Endothelial cell of umbilical vein (primary cell): Measurements from ENCODE around the gene PLEKHG4.

Experiments used
- CTCF ChIP-seq, 2 donors: IDR thresholded peaks; 1 replicate in 1 of 2; 2 replicates in 1 of 2; pipeline ENCODE4 v1.5.1; 2011; ENCODE audit warnings: low read length in 2 of 2, mild to moderate bottlenecking in 2 of 2, moderate library complexity in 2 of 2, control low read depth in 1 of 2, inconsistent platforms in 1 of 2, low read depth in 1 of 2; ENCODE audit not compliant: insufficient read depth in 1 of 2; ENCODE audit errors: extremely low read depth in 1 of 2
- EZH2 ChIP-seq: IDR thresholded peaks from 2 replicates; pipeline ENCODE4 v1.6.1; 2012; ENCODE audit warnings: borderline replicate concordance, low read depth, mild to moderate bottlenecking, moderate library complexity, low read length, inconsistent platforms; ENCODE audit not compliant: severe bottlenecking
- FOS ChIP-seq: IDR thresholded peaks from 2 replicates; pipeline ENCODE4 v1.6.1; 2011; ENCODE audit warnings: mild to moderate bottlenecking, low read length, moderate library complexity, borderline replicate concordance; ENCODE audit not compliant: insufficient read depth
- MAX ChIP-seq: IDR thresholded peaks from 2 replicates; pipeline ENCODE4 v1.6.1; 2011; ENCODE audit not compliant: insufficient read depth, insufficient read length
- MYC ChIP-seq: IDR thresholded peaks from one replicate; pipeline ENCODE4 v1.6.1; 2011; ENCODE audit warnings: mild to moderate bottlenecking, low read depth, low read length
- POLR2A ChIP-seq: IDR thresholded peaks from 2 replicates; pipeline ENCODE4 v1.6.1; 2012; ENCODE audit warnings: low read depth, mild to moderate bottlenecking, control low read depth, low read length
- POLR2AphosphoS5 ChIP-seq: IDR thresholded peaks from 2 replicates; pipeline ENCODE4 v1.6.1; 2012; ENCODE audit warnings: low read depth, mild to moderate bottlenecking, control low read depth, low read length, moderate library complexity; ENCODE audit not compliant: insufficient read depth

GRCh38 chr16:67242138-67242730, 37.1 kb upstream of the PLEKHG4 start:
- no peak for TF ChIP-seq POLR2A
- no peak for TF ChIP-seq CTCF (IDR thresholded peaks at IDR 0.05; ENCODE audit: extremely low read depth in 1 of 2, insufficient read depth in 1 of 2, low read depth in 1 of 2, low read length in 2 of 2)
- TF ChIP-seq POLR2AphosphoS5 = no peak
- no peak for TF ChIP-seq EZH2
- no peak for TF ChIP-seq MYC
- TF ChIP-seq MAX = no peak
- no peak for TF ChIP-seq FOS
